ENCODE measurements around the gene CYP26B1. TPM values are rescaled to one million over a fixed set of nuclear protein-coding genes. Genes with fewer than 3 reads are reported as not detected.

CYP26B1 gene
- polyA plus RNA-seq, 1 donor (not counting 4 experiments of a cell fraction or from before 2014, with no cell fraction given): 1.2 TPM

- Histone ChIP-seq H3K4me2 (ENCODE audit: control insufficient read depth, extremely low read depth, insufficient read depth, low read depth, low read length) (peak overlapping the region; percentile 48), H3K9me3 (ENCODE audit: control insufficient read depth, low read depth, low read length) (no peaks in the 10 kb centered on the region), H3K27ac (ENCODE audit: control insufficient read depth, insufficient read depth, low read length) (no peak overlapping the region), H3K36me3 (ENCODE audit: control insufficient read depth in 2 of 2, extremely low read depth in 1 of 2, insufficient read depth in 2 of 2, low read length in 2 of 2) (no peaks in the 10 kb centered on the region), H3K9me1 (ENCODE audit: control insufficient read depth, extremely low read depth, insufficient read depth, low read length) (no peaks in the 10 kb centered on the region), H3K79me2 (ENCODE audit: control insufficient read depth, insufficient read depth, low read length) (no peaks in the 10 kb centered on the region), H4K20me1 (ENCODE audit: control insufficient read depth, extremely low read depth, insufficient read depth, low read length) (no peaks in the 10 kb centered on the region), H2AFZ (ENCODE audit: control insufficient read depth, low read length) (no peak overlapping the region), H3K9ac (ENCODE audit: control insufficient read depth, extremely low read depth, insufficient read depth, low read length) (no peak overlapping the region), H3K27me3 (ENCODE audit: control insufficient read depth, extremely low read depth, insufficient read depth, low read length) (peaks cover 36% of the 10 kb centered on the region), H3K4me3 (ENCODE audit: control insufficient read depth in 2 of 3, extremely low read depth in 1 of 3, insufficient read depth in 2 of 3, low read depth in 1 of 3, low read length in 3 of 3) (no peak overlapping the region), H3K4me1 (ENCODE audit: control insufficient read depth, extremely low read depth, insufficient read depth, low read length) (peaks cover 28% of the 10 kb centered on the region)
- DNase-seq (ENCODE audit: low read depth, low spot score): no peak
- no peak for TF ChIP-seq CTCF (optimal IDR thresholded peaks at IDR 0.05 in 1 of 3, IDR thresholded peaks at IDR 0.05 in 1 of 3, conservative IDR thresholded peaks at IDR 0.05 in 1 of 3; ENCODE audit: extremely low read depth in 1 of 3, insufficient read depth in 2 of 3, low read length in 3 of 3)
- TF ChIP-seq EZH2 (IDR thresholded peaks at IDR 0.05; ENCODE audit: low read length): peak; percentile 38
- dilution Hi-C loops (cut with MboI; ENCODE audit: extremely low pct_ligation_motif_present, low sequenced_read_pairs): no loop called here
- no peak for FAIRE-seq
These were observed 4.9 kb downstream of the CYP26B1 start for GRCh38 chr2:72142570-72143440.

- dilution Hi-C loops (cut with MboI; ENCODE audit: extremely low pct_ligation_motif_present, low sequenced_read_pairs): no loop called here
- no peak overlapping the region for H2AFZ ChIP-seq (ENCODE audit: control insufficient read depth, low read length)
- H3K4me3 ChIP-seq (ENCODE audit: control insufficient read depth in 2 of 3, extremely low read depth in 1 of 3, insufficient read depth in 2 of 3, low read depth in 1 of 3, low read length in 3 of 3): no peak overlapping the region
- peaks cover 28% of the 10 kb centered on the region for H3K27me3 ChIP-seq (ENCODE audit: control insufficient read depth, extremely low read depth, insufficient read depth, low read length)
- H3K79me2 ChIP-seq (ENCODE audit: control insufficient read depth, insufficient read depth, low read length): no peaks in the 10 kb centered on the region
- DNase-seq (ENCODE audit: low read depth, low spot score) (no peak), FAIRE-seq (no peak)
- H3K9me1 ChIP-seq (ENCODE audit: control insufficient read depth, extremely low read depth, insufficient read depth, low read length): no peaks in the 10 kb centered on the region
- H3K4me1 ChIP-seq (ENCODE audit: control insufficient read depth, extremely low read depth, insufficient read depth, low read length): peaks cover 23% of the 10 kb centered on the region
- no peaks in the 10 kb centered on the region for H3K36me3 ChIP-seq (ENCODE audit: control insufficient read depth in 2 of 2, extremely low read depth in 1 of 2, insufficient read depth in 2 of 2, low read length in 2 of 2)
- no peaks in the 10 kb centered on the region for H3K9me3 ChIP-seq (ENCODE audit: control insufficient read depth, low read depth, low read length)
- H3K27ac ChIP-seq (ENCODE audit: control insufficient read depth, insufficient read depth, low read length): no peak overlapping the region
- no peak overlapping the region for H3K9ac ChIP-seq (ENCODE audit: control insufficient read depth, extremely low read depth, insufficient read depth, low read length)
- H4K20me1 ChIP-seq (ENCODE audit: control insufficient read depth, extremely low read depth, insufficient read depth, low read length): no peaks in the 10 kb centered on the region
- H3K4me2 ChIP-seq (ENCODE audit: control insufficient read depth, extremely low read depth, insufficient read depth, low read depth, low read length): no peak overlapping the region
- no peak for TF ChIP-seq CTCF (optimal IDR thresholded peaks at IDR 0.05 in 1 of 3, IDR thresholded peaks at IDR 0.05 in 1 of 3, conservative IDR thresholded peaks at IDR 0.05 in 1 of 3; ENCODE audit: extremely low read depth in 1 of 3, insufficient read depth in 2 of 3, low read length in 3 of 3)
- no peak for TF ChIP-seq EZH2 (IDR thresholded peaks at IDR 0.05; ENCODE audit: low read length)
These were observed 5.7 kb downstream of the CYP26B1 start for GRCh38 chr2:72141881-72142451.

All from keratinocyte (primary cell).